Suppressor macrophage (primary cell): ENCODE measurements around the gene IGF2R.
A peak's percentile ranks its signal among the peaks of the same experiment; 100 is the strongest.

ENCODE experiments used
- DNase-seq, 4 experiments: peaks; one replicate each; pipeline ENCODE4 v3.0.0-alpha.2; 2020 to 2022

The IGF2R gene

DNA sequence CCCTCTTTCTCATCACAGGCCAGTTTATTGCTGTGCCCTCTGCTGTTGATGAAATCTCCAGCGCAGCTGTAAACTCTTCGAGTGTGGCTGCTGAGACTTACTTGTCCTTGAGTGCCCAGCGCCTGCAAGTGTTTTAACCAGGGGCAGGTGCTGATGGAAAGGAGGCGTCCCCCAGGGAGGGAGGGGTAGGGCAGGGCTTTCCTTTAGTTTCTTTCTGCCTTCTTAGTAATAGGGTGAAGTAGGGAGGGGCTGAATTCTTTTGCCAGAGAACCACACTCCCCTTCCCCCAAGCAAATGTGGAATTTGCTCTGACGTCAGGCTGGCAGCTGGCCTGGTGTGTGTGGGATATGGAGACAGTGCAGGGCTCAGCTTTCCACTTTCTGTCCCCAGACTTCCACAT lies 61.2 kb downstream of the IGF2R start:
- DNase-seq: no peak

DNA sequence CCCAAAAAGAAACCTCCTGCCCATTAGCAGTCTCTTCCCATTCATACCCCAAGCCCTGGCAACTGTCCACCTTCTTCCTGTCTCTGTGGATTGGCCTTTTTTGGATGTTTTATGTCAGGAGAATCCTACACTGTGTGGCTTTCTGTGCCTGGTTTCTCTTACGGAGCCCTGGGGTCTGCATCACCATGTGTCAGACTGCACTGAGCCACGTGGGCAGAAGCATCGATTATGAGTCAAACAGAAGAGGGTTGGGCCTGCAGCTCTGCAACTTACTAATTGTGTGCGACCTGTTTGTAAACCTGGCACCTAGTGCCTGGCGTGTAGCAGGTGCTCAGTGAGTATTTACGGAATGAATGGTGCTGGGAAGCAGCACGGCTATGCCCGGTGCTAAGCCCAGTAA lies 62.6 kb downstream of the IGF2R start:
- no peak for DNase-seq

GRCh38 chr6:160031871-160032270 lies 63.0 kb downstream of the IGF2R start:
- DNase-seq: no peak

- DNase-seq: no peak
Observed at GRCh38 chr6:160032538-160032937, 63.7 kb downstream of the IGF2R start.

DNA sequence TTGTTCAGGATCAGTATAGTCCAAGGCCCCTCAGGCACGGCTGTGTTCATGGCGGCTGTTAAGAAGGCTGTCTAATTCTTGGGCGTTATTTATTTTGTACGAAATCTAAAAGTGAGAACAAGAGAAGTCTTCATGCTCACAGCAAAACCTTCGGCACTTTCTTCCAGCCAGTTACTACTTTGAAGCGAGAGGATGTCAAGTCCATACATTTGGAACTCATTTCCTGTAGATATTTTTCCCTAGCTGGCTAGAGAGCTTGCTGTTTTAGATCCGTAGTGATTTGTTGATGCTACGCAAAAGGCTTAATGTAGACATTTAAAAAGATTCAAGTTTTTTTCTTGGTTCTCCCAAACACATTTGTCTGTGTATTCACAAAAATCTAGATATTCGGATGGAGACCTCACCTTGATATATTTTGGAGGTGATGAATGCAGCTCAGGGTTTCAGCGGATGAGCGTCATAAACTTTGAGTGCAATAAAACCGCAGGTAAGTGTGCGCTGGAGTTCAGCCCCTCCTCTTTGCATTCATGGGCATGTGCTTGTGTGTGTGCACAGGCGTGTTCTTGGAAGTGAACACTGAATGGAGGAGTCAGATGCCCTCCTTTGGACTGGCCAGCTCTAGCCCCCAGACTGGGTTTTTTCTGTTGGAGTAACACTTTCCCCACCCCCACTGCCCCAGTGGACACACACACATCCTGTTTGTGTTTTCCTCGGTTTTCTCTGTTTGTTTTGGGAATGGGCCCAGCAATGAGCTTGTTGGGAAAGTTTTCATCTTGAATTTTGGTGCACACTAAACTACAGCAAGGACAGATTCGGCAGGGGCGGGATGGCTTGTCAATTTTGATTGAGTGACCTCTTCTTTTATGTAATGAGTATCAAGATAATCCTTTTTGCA lies 65.4 kb downstream of the IGF2R start:
- no peak for DNase-seq

- DNase-seq: no peak
Observed at GRCh38 chr6:160035241-160035640, 66.4 kb downstream of the IGF2R start.

DNA sequence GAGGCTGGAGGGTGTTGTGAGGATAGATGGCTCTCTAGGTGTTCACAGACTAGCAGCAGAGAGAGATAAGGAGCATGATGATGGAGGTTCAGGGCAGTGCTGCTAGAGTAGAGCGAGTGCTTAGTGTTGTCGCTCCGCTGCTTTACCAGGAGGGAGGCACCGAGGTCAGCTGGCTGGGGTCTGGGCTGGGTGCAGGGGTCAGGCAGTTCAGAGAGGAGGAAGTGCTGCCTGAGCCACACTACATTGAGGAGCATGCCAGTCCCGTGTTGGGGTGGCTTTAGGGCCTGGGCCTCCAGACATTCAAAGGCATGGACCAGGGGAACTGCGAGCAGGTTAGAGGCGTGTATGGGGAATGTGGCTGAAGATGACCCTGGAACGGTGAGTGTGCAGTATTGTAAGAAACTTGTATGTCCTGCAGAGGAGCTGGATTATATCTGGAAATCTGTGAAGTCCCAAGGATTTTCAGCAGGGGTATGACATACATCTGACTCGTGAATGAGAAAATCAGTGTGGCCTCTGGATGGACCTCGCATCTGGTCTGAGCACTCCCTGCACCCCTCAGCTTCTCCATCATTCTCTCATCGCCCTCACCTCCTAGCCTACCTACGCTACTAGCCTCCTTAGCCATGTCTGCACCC lies 66.9 kb downstream of the IGF2R start:
- no peak for DNase-seq

DNA sequence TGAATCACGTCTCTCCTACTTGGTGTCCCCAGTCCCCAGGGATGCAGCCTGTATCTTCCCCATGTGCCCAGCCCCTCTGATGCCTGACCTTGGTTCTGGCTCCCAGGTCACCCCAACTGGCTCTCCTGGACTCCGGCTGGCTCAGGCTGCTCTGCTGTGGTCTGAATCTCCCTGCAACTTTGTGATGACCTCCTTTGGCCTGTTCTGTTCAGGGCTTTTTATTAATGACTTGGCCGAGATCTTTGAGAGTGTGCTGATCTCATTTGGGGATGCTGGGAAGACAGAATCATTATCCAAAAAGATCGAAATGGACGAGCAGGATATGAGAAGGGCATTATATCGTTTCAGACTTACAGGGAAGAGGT lies 67.4 kb downstream of the IGF2R start:
- no peak for DNase-seq

DNA sequence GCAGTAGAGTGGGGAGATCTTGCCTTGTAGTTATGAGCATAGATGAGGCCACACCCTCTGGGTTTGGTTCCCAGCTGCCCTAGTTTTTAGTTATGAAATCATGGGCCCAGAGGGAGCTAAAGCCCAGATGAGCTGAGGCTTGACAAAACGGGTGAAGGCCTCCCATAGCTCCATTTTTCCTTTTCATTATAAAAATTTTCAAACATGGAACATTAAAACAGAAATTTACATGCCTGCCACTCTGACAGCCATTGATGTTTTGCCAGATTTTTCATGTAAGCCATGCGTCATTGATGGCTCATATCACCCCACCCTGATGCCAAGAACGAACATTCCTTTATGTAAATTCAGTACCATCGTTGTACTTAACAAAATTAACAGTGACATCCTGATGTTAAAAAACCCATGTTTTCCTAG lies 67.9 kb downstream of the IGF2R start:
- no peak for DNase-seq

DNA sequence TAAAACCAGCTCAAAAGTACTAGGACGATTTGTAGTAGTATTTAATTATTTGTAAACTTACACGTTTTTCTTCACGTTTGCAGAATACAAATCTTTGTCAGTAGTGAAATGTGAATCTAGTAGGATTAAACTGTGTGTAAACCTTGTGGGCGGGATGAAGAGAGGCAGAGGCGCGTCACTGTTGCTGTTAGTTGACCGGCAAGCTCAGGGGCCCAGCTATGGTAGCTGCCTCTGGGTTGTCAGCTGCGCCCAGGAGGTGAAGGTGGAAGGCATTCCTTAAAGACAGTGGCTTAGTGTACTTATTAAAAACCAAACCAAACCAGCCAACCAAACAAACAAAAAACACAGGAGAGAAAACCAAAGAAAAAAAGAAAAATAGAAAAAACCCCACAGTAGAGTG lies 69.6 kb downstream of the IGF2R start:
- no peak for DNase-seq

DNA sequence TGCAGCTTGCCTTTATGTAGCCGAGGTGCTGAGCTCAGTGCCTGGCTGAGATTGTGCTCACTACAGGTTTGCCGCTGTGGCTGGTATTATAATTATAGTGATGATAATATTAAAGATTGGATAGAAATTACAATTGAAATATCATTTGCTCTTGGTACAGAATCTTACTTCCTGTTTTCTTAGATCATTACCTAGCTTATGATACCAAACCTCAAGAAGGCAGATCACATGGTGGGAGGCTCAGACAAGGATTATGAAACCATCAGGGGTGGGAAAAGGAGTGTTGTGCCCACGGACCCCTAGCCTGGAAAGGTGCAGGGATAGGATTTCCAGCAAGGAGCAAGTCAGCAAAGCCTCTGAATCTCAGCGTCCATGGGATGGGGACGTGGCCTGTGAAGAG lies 70.6 kb downstream of the IGF2R start:
- DNase-seq: peak in 2 of 4 experiments; percentile 21 to 24

DNA sequence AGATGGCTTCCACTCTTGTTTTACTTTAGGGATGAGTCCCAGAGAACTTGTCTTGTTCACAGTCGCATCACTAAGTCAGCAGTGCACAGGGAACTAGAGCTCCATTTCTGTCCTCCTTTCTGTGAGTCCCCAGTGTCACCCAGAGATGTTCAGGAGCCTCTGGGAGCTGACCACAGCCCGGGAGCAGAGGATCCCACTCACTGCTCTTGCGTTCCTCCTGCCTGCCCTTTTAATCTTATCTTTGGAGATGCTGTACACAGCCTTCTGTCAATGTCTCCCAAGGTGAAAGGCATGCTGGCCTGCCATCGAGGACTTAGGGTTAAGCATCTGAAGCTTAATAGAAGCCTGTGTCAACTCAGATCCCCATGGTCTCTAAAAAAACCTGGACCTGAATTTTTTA lies 71.2 kb downstream of the IGF2R start:
- no peak for DNase-seq

GRCh38 chr6:160040527-160041264 lies 71.8 kb downstream of the IGF2R start:
- no peak for DNase-seq

- DNase-seq: no peak
Observed at GRCh38 chr6:160041608-160042007, 72.7 kb downstream of the IGF2R start.

- DNase-seq: no peak
Observed at GRCh38 chr6:160042014-160042773, 73.3 kb downstream of the IGF2R start.

DNA sequence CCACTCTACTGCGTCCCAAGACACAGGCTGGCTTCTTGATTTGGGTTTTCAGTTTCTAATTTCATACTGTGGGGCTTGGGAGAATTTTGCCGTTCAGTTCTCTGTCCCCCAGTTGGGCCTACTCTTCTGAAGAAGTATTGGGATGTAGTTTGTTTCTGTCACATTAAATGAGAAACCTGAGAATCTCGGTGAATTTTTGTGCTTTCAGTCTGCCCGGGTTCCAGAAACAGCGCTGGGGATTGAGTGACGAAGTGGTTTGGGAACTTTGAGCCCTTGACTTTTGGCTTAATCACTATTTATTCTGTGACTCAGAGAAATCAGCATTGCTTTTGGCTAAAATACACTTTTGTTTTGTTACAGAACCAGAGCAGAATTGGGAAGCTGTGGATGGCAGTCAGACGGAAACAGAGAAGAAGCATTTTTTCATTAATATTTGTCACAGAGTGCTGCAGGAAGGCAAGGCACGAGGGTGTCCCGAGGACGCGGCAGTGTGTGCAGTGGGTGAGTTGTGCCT lies 74.0 kb downstream of the IGF2R start:
- DNase-seq: no peak

GRCh38 chr6:160043784-160044183 lies 74.9 kb downstream of the IGF2R start:
- DNase-seq: no peak

DNA sequence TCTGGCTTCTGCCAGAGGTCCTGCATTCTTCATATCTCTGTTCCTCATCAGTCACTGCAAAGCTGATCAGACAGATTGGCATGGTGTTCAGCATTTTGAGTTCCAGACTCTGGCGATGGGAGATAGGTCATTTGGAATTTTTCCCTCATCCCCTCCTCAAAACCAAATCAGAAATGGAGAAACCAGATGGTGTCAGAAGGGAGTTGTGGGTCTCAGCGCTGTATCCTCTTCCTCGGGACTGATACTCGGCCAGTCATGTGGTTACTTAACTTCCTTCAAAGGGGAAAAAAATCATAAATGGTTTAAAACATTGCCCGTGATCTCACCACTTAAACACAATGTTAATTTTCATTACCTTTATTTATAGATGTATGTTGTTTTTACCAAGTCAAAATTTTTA lies 75.8 kb downstream of the IGF2R start:
- peak in 1 of 4 experiments; percentile 22 for DNase-seq

GRCh38 chr6:160048471-160048870 lies 79.6 kb downstream of the IGF2R start:
- DNase-seq: no peak

GRCh38 chr6:160049346-160049745 lies 80.5 kb downstream of the IGF2R start:
- no peak for DNase-seq

GRCh38 chr6:160050022-160050421 lies 81.1 kb downstream of the IGF2R start:
- no peak for DNase-seq

GRCh38 chr6:160051390-160051789 lies 82.5 kb downstream of the IGF2R start:
- DNase-seq: no peak

- no peak for DNase-seq
Observed at GRCh38 chr6:160054271-160054670, 85.4 kb downstream of the IGF2R start.
